ENCODE data around the gene LAMTOR3. TPM values are rescaled to one million over a fixed set of nuclear protein-coding genes. Genes with fewer than 3 reads are reported as not detected.

The LAMTOR3 gene
- total RNA-seq, 2 donors from 2014 or later = 31.6 to 33.0 TPM

DNA sequence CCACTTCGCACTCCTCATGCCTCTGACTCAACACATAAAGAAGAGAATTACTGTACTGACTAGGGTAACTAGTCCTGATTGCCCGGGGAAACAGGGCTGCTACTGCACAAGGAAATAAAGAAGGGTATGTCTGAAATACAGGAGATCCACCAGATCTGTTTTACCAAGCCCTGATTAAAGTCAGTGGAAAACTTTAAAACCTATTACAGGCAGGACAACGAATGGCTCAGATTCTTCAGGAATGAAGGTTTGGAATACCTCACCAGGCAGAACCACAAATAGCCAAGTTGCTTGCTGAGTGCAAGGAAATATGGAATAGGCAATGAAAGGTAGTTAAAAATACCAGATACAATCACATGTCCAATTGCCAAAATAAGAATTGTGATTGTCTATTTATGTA is 17.3 kb downstream of the LAMTOR3 start:
- Mint-ChIP-seq H3K36me3 (ENCODE audit: low read depth) (peaks cover 15% of the 10 kb centered on the region), H3K27me3 (ENCODE audit: insufficient read depth) (no peaks in the 10 kb centered on the region), H3K4me1 (no peaks in the 10 kb centered on the region), H3K27ac (no peak overlapping the region), H3K4me3 (no peak overlapping the region), H3K9me3 (no peaks in the 10 kb centered on the region)
- WGBS, 2 experiments (ENCODE audit: insufficient coverage in 1 of 2, insufficient read length in 1 of 2) = 84 to 100% methylated on average over 3 of the region's 3 CpGs
- no peak for DNase-seq
- no peaks in the 10 kb centered on the region for H3K4me1 ChIP-seq (ENCODE audit: control insufficient read depth, insufficient read depth, low read length)
- no peak overlapping the region for H3K4me3 ChIP-seq (ENCODE audit: low read length)
- no peaks in the 10 kb centered on the region for H3K27me3 ChIP-seq (ENCODE audit: control insufficient read depth, insufficient read depth, low read length, poor library complexity, severe bottlenecking)
- no peaks in the 10 kb centered on the region for H3K9me3 ChIP-seq (ENCODE audit: control insufficient read depth, low read length)
- H3K36me3 ChIP-seq (ENCODE audit: control insufficient read depth, insufficient read depth, low read length) = peaks cover 35% of the 10 kb centered on the region
- no peak overlapping the region for H3K9ac ChIP-seq (ENCODE audit: extremely low read depth, low read length, poor library complexity, severe bottlenecking)
- no peak for TF ChIP-seq CTCF (conservative IDR thresholded peaks at IDR 0.05)
- no peak overlapping the region for H3K27ac ChIP-seq (ENCODE audit: low read depth, low read length)

DNA sequence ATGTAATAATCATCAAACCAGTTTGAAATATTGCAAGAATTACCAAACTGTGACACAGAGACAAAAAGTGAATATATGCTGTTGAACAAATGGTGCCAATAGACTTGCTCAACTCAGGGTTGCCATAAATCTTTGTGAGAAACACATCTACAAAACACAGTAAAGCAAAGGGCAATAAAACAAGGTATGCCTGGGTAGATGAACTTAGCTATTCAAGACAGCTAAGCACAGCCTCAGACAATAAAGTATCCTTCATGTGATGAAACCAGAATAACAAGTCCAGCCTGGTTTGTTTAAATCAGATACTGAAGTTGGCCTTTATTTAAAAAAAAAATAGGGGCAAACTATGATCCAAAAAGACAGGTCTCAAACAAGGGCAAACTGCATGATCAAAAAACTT is 19.2 kb downstream of the LAMTOR3 start:
- Histone ChIP-seq H3K9me3 (ENCODE audit: control insufficient read depth, low read length) (no peaks in the 10 kb centered on the region), H3K27ac (ENCODE audit: low read depth, low read length) (no peak overlapping the region), H3K4me1 (ENCODE audit: control insufficient read depth, insufficient read depth, low read length) (no peaks in the 10 kb centered on the region), H3K36me3 (ENCODE audit: control insufficient read depth, insufficient read depth, low read length) (peaks cover 17% of the 10 kb centered on the region), H3K27me3 (ENCODE audit: control insufficient read depth, insufficient read depth, low read length, poor library complexity, severe bottlenecking) (no peaks in the 10 kb centered on the region), H3K4me3 (ENCODE audit: low read length) (no peak overlapping the region), H3K9ac (ENCODE audit: extremely low read depth, low read length, poor library complexity, severe bottlenecking) (no peak overlapping the region)
- Mint-ChIP-seq H3K4me1 (no peaks in the 10 kb centered on the region), H3K27me3 (ENCODE audit: insufficient read depth) (no peaks in the 10 kb centered on the region), H3K36me3 (ENCODE audit: low read depth) (peaks cover 2% of the 10 kb centered on the region), H3K27ac (no peak overlapping the region), H3K9me3 (no peaks in the 10 kb centered on the region), H3K4me3 (no peak overlapping the region)
- TF ChIP-seq CTCF (conservative IDR thresholded peaks at IDR 0.05) = no peak
- no peak for DNase-seq

DNA sequence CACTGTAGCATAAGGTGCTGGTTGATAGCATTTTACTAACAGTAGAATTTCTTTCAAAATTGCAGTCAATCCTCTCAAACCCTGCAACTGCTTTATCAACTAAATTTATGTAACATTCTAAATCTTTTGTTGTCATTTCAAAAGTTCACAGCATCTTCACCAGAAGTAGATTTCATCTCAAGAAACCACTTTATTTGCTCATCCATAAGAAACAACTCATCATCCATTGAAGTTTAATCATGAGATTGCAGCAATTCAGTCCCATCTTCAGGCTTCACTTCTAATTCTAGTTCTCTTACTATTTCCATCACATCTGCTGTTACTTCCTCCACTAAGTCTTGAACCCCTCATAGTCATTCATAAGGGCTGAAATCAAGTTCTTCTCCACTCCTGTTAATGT is 21.7 kb downstream of the LAMTOR3 start:
- Histone ChIP-seq H3K27me3 (ENCODE audit: control insufficient read depth, insufficient read depth, low read length, poor library complexity, severe bottlenecking) (no peaks in the 10 kb centered on the region), H3K9ac (ENCODE audit: extremely low read depth, low read length, poor library complexity, severe bottlenecking) (no peak overlapping the region), H3K36me3 (ENCODE audit: control insufficient read depth, insufficient read depth, low read length) (no peaks in the 10 kb centered on the region), H3K9me3 (ENCODE audit: control insufficient read depth, low read length) (no peaks in the 10 kb centered on the region), H3K27ac (ENCODE audit: low read depth, low read length) (no peak overlapping the region), H3K4me1 (ENCODE audit: control insufficient read depth, insufficient read depth, low read length) (no peaks in the 10 kb centered on the region), H3K4me3 (ENCODE audit: low read length) (no peak overlapping the region)
- Mint-ChIP-seq H3K4me1 (peaks cover 9% of the 10 kb centered on the region), H3K4me3 (no peak overlapping the region), H3K36me3 (ENCODE audit: low read depth) (no peaks in the 10 kb centered on the region), H3K9me3 (no peaks in the 10 kb centered on the region), H3K27me3 (ENCODE audit: insufficient read depth) (no peaks in the 10 kb centered on the region), H3K27ac (no peak overlapping the region)
- TF ChIP-seq CTCF (conservative IDR thresholded peaks at IDR 0.05) = no peak
- no peak for DNase-seq

All from endodermal cell (in vitro differentiated cells).